NCI-H128 (cell line): ENCODE measurements around the gene SDF4.
"Not testable (repeated sequence)": the region's sequence is repeated elsewhere in the genome, so short reads cannot be mapped to it uniquely, and the experiment has no call there.

Source experiments
- DNase-seq: peaks from one replicate; lab custom pipeline; 2025; ENCODE audit not compliant: unreplicated experiment; lab: John Stamatoyannopoulos, UW

SDF4 gene

GRCh38 chr1:1199961-1200875, 31.6 kb downstream of the SDF4 start:
- DNase-seq = no peak

- DNase-seq = no peak
Measured at GRCh38 chr1:1199141-1199960, 32.5 kb downstream of the SDF4 start.

GRCh38 chr1:1198423-1199140, 33.2 kb downstream of the SDF4 start:
- no peak for DNase-seq

GRCh38 chr1:1197551-1198422, 34.0 kb downstream of the SDF4 start:
- DNase-seq = no peak

- no peak for DNase-seq
Measured at GRCh38 chr1:1197188-1197500, 34.7 kb downstream of the SDF4 start.

- DNase-seq = no peak
Measured at GRCh38 chr1:1196431-1197187, 35.2 kb downstream of the SDF4 start.

- not testable (repeated sequence) for DNase-seq
Measured at GRCh38 chr1:1195726-1196125, 36.1 kb downstream of the SDF4 start.

GRCh38 chr1:1194723-1195122, 37.1 kb downstream of the SDF4 start:
- no peak for DNase-seq

- DNase-seq = no peak
Measured at GRCh38 chr1:1191734-1192133, 40.1 kb downstream of the SDF4 start.

GRCh38 chr1:1189111-1189510, 42.7 kb downstream of the SDF4 start:
- no peak for DNase-seq

GRCh38 chr1:1187938-1188337, 43.9 kb downstream of the SDF4 start:
- DNase-seq = no peak

GRCh38 chr1:1185101-1185765, 46.6 kb downstream of the SDF4 start:
- DNase-seq = no peak

- DNase-seq = no peak
Measured at GRCh38 chr1:1183833-1184775, 47.7 kb downstream of the SDF4 start.

GRCh38 chr1:1183221-1183747, 48.5 kb downstream of the SDF4 start:
- DNase-seq = no peak

GRCh38 chr1:1182491-1183220, 49.1 kb downstream of the SDF4 start:
- no peak for DNase-seq

GRCh38 chr1:1181938-1182410, 49.8 kb downstream of the SDF4 start:
- DNase-seq = no peak
